GM23338 (cell line): ENCODE results near the gene UBE2QL1.
A peak's percentile ranks its signal among the peaks of the same experiment; 100 is the strongest.

Source experiments
- EZH2 ChIP-seq: fragments of 200-600 bp; sonication (generic); IDR thresholded peaks from one replicate; pipeline ENCODE4 v1.8.0; 2017; ENCODE audit warnings: antibody characterized with exemption, mild to moderate bottlenecking, low read depth; ENCODE audit not compliant: unreplicated experiment
- EZH2phosphoT487 ChIP-seq: fragments of 200-600 bp; sonication (generic); IDR thresholded peaks from one replicate; pipeline ENCODE4 v1.8.1; 2018; ENCODE audit warnings: antibody characterized with exemption; ENCODE audit not compliant: unreplicated experiment
- JUNB ChIP-seq: IDR thresholded peaks from one replicate; pipeline ENCODE4 v1.6.1; 2016; ENCODE audit warnings: antibody characterized with exemption; ENCODE audit not compliant: unreplicated experiment
- NANOG ChIP-seq: IDR thresholded peaks from 2 replicates; pipeline ENCODE4 v1.6.1; 2016; ENCODE audit warnings: antibody characterized with exemption, borderline replicate concordance
- POLR2AphosphoS5 ChIP-seq: IDR thresholded peaks from 2 replicates; pipeline ENCODE4 v1.6.1; 2016; ENCODE audit warnings: antibody characterized with exemption, low read depth
- TF ChIP-seq, protein P1 (sequence below), 2 experiments: fragments of 200-600 bp in 1 of 2; sonication (generic) in 1 of 2; conservative IDR thresholded peaks; 2 replicates each; pipeline versions ENCODE4 v1.5.1 to v1.6.1; 2016 to 2017; ENCODE audit warnings: antibody characterized with exemption in 2 of 2, low read depth in 2 of 2, mild to moderate bottlenecking in 2 of 2, moderate library complexity in 1 of 2
- TF ChIP-seq, protein P2 (sequence below): IDR thresholded peaks from one replicate; pipeline ENCODE4 v1.6.1; 2018; ENCODE audit warnings: antibody characterized with exemption; ENCODE audit not compliant: unreplicated experiment

DNA sequence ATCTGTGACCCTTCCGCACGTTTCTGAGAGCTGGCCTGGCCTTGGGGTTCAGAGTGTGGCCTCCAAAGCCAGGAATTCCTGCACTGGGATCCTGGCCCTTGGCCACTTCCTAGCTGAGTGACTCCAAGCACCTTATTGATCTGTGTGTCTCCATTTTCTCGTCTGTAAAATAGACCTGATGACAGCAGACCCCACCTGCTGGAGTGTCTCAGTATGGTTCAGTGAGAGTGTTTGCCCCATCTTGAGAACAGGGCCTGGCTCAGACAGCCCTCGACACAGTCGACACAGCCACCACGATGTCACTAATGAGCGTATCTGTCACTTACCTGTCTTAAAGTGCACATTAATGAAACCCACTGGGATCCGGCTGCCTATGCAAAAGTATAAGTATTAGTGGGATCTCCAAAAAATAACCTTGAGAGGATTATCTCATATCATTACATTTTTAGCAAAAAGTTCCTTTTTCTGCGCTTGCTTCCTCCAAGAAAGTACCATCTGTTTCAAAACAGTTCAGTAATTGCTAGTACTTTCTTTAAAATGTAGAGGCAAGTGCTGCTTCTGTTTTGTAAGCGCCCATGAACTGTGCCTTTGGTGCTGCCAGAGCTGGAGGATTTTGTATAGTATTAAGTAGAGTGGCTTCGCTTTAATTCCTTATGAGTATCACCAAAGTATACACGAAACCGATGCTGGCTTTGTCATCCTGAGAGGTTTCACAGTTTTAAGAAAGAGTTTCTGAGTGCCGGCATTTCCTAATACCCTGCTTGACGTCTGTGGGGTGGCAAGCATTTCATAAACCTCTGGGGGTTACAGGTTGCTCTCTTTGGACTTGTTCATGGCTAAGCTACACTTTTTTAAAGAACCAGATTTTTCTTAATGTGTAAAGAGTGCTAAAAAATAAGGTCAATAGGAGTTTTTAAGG lies 31.7 kb downstream of the UBE2QL1 start:
- TF ChIP-seq, protein P1, sequence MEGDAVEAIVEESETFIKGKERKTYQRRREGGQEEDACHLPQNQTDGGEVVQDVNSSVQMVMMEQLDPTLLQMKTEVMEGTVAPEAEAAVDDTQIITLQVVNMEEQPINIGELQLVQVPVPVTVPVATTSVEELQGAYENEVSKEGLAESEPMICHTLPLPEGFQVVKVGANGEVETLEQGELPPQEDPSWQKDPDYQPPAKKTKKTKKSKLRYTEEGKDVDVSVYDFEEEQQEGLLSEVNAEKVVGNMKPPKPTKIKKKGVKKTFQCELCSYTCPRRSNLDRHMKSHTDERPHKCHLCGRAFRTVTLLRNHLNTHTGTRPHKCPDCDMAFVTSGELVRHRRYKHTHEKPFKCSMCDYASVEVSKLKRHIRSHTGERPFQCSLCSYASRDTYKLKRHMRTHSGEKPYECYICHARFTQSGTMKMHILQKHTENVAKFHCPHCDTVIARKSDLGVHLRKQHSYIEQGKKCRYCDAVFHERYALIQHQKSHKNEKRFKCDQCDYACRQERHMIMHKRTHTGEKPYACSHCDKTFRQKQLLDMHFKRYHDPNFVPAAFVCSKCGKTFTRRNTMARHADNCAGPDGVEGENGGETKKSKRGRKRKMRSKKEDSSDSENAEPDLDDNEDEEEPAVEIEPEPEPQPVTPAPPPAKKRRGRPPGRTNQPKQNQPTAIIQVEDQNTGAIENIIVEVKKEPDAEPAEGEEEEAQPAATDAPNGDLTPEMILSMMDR (conservative IDR thresholded peaks at IDR 0.05; ENCODE audit: low read depth in 2 of 2) = peak; percentile 26 to 37
- TF ChIP-seq, protein P2, sequence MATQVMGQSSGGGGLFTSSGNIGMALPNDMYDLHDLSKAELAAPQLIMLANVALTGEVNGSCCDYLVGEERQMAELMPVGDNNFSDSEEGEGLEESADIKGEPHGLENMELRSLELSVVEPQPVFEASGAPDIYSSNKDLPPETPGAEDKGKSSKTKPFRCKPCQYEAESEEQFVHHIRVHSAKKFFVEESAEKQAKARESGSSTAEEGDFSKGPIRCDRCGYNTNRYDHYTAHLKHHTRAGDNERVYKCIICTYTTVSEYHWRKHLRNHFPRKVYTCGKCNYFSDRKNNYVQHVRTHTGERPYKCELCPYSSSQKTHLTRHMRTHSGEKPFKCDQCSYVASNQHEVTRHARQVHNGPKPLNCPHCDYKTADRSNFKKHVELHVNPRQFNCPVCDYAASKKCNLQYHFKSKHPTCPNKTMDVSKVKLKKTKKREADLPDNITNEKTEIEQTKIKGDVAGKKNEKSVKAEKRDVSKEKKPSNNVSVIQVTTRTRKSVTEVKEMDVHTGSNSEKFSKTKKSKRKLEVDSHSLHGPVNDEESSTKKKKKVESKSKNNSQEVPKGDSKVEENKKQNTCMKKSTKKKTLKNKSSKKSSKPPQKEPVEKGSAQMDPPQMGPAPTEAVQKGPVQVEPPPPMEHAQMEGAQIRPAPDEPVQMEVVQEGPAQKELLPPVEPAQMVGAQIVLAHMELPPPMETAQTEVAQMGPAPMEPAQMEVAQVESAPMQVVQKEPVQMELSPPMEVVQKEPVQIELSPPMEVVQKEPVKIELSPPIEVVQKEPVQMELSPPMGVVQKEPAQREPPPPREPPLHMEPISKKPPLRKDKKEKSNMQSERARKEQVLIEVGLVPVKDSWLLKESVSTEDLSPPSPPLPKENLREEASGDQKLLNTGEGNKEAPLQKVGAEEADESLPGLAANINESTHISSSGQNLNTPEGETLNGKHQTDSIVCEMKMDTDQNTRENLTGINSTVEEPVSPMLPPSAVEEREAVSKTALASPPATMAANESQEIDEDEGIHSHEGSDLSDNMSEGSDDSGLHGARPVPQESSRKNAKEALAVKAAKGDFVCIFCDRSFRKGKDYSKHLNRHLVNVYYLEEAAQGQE = no peak
- TF ChIP-seq EZH2 (no peak), POLR2AphosphoS5 (no peak), EZH2phosphoT487 (no peak), JUNB (no peak), NANOG (no peak)
